ENCODE measurements around the gene MED9. TPM values are rescaled to one million over a fixed set of nuclear protein-coding genes. Genes with fewer than 3 reads are reported as not detected.

The MED9 gene
- total and polyA plus RNA-seq, 2 of the 8 experiments (the other 6 are each of a cell fraction or from before 2014, with no cell fraction given), result 15.8 to 19.7 TPM

DNA sequence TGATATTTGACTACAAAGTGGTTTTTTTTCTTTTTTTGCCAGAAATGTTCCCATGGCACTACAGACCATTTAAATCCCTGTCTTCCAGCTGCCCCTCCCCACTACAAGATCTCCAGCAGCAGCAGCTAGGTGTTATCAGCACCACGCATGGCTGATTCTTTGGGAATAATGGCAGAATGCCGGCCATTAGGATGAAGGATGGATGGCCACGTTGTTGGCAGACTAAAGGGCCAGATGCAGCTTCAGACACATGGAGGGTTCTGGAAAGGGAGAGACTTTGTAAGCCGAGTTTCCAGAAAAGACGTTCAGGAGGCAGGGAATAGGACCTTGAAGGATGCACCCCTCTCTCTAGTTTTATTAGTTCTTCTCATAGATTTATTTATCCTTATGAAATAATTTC lies 10.3 kb upstream of the MED9 start:
- Histone ChIP-seq H2AK5ac (ENCODE audit: low read depth, low read length) (no peak overlapping the region), H2BK5ac (ENCODE audit: low read depth, low read length) (no peak overlapping the region), H4K91ac (replicated peaks; ENCODE audit: insufficient read length, low read length) (no peak overlapping the region), H3K36me3 (ENCODE audit: control insufficient read depth in 2 of 4, insufficient read depth in 4 of 4, low read length in 3 of 4) (no peaks in the 10 kb centered on the region), H4K5ac (ENCODE audit: insufficient read length, low read depth, low read length) (no peak overlapping the region), H2BK120ac (replicated peaks; ENCODE audit: low read depth, low read length) (no peak overlapping the region), H3K18ac (ENCODE audit: extremely low read depth, low read length) (no peak overlapping the region), H4K20me1 (replicated peaks in 1 of 2; ENCODE audit: control insufficient read depth in 1 of 2, insufficient read depth in 2 of 2, low read length in 2 of 2) (no peaks in the 10 kb centered on the region), H3K4me2 (ENCODE audit: insufficient read depth in 1 of 2, low read depth in 2 of 2, low read length in 2 of 2) (no peak overlapping the region), H3K79me2 (ENCODE audit: control insufficient read depth in 1 of 2, insufficient read depth in 2 of 2, low read length in 2 of 2) (no peaks in the 10 kb centered on the region), H3K79me1 (ENCODE audit: low read depth, low read length) (no peaks in the 10 kb centered on the region), H3K4ac (replicated peaks; ENCODE audit: insufficient read length, low read depth, low read length) (no peak overlapping the region), H3K23me2 (ENCODE audit: low read depth, low read length) (no peaks in the 10 kb centered on the region), H3K27me3 (replicated peaks in 1 of 4; ENCODE audit: control insufficient read depth in 3 of 4, extremely low read depth in 1 of 4, insufficient read depth in 3 of 4, low read length in 3 of 4) (no peaks in the 10 kb centered on the region; a peak in 2 of 7 replicates), H3K56ac (replicated peaks; ENCODE audit: insufficient read length, low read depth, low read length) (no peak overlapping the region), H4K8ac (ENCODE audit: extremely low read depth, insufficient read depth, low read length) (no peak overlapping the region), H3K14ac (ENCODE audit: insufficient read length) (no peak overlapping the region), H2BK15ac (ENCODE audit: low read length) (no peak overlapping the region), H3K4me3 (ENCODE audit: extremely low read depth in 1 of 4, insufficient read depth in 2 of 4, low read depth in 3 of 4, low read length in 4 of 4) (no peak overlapping the region), H2BK12ac (ENCODE audit: low read depth, low read length) (no peak overlapping the region), H3K9ac (replicated peaks in 1 of 4; ENCODE audit: extremely low read depth in 1 of 4, low read depth in 3 of 4, low read length in 3 of 4) (no peak overlapping the region), H3K23ac (ENCODE audit: insufficient read length) (no peak overlapping the region), H3K4me1 (replicated peaks in 1 of 4; ENCODE audit: control insufficient read depth in 3 of 4, insufficient read depth in 4 of 4, low read length in 3 of 4) (no peaks in the 10 kb centered on the region), H2BK20ac (ENCODE audit: low read length) (no peak overlapping the region), H3K27ac (ENCODE audit: low read depth, low read length) (no peak overlapping the region), H2AFZ (ENCODE audit: low read length) (no peak overlapping the region), H3K9me3 (ENCODE audit: insufficient read depth in 2 of 2, low read depth in 1 of 2, low read length in 1 of 2) (no peaks in the 10 kb centered on the region)
- DNase-seq (ENCODE audit: low read depth in 1 of 2, low spot score in 2 of 2), result no peak
- 73% methylated on average over 5 of the region's 5 CpGs; no CpG with 5 or more reads in 1 of the 2 experiments for WGBS, 2 experiments (ENCODE audit: extremely low coverage in 1 of 2, insufficient coverage in 1 of 2, insufficient read length in 1 of 2, insufficient replicate concordance in 2 of 2, low coverage in 1 of 2, low lambda C conversion rate in 2 of 2, missing lambda C conversion rate in 1 of 2)
- FAIRE-seq, result no peak
- POLR2A ChIA-PET (ENCODE audit: partially characterized antibody), result interaction anchor here (0.6 to 1.2 kb wide), 2 partner anchors 9 to 132 kb away, joined by 3 read pairs; no protein-coding TSS in a partner anchor
- no peak for TF ChIP-seq CHD2 (IDR thresholded peaks at IDR 0.05; ENCODE audit: low read length)
- TF ChIP-seq MAFK (IDR thresholded peaks at IDR 0.05; ENCODE audit: low read depth, low read length), result no peak
- TF ChIP-seq ATF2 (IDR thresholded peaks at IDR 0.05; ENCODE audit: low read length), result no peak
- no peak for TF ChIP-seq TAF7 (optimal IDR thresholded peaks at IDR 0.05; ENCODE audit: borderline replicate concordance, low read depth, low read length)
- TF ChIP-seq JUND (IDR thresholded peaks at IDR 0.05; ENCODE audit: low read length), result no peak
- no peak for TF ChIP-seq CBX5 (IDR thresholded peaks at IDR 0.05; ENCODE audit: low read depth, low read length)
- TF ChIP-seq CBX8 (IDR thresholded peaks at IDR 0.05; ENCODE audit: borderline replicate concordance, low read depth, low read length), result no peak
- no peak for TF ChIP-seq CTCF (IDR thresholded peaks at IDR 0.05; ENCODE audit: control extremely low read depth in 1 of 3, insufficient read depth in 1 of 3, low read depth in 1 of 3, low read length in 3 of 3)
- no peak for TF ChIP-seq CEBPB (IDR thresholded peaks at IDR 0.05; ENCODE audit: low read depth, low read length)
- no peak for TF ChIP-seq PHF8 (conservative IDR thresholded peaks at IDR 0.05; ENCODE audit: low read depth, low read length)
- CTCF ChIA-PET (ENCODE audit: partially characterized antibody), result interaction anchor here (1.1 to 2.2 kb wide), 3 partner anchors 25 to 112 kb away, joined by 3 to 8 read pairs (median 6); no protein-coding TSS in a partner anchor
